H1 (cell line): Measurements from ENCODE around the gene CST6. TPM values are rescaled to one million over a fixed set of nuclear protein-coding genes. Genes with fewer than 3 reads are reported as not detected.

ENCODE experiments used
- HDAC2 ChIP-seq, 2 experiments: fragments of 300-600 bp in 1 of 2; sonication (generic) in 1 of 2; IDR thresholded peaks; 2 replicates each; pipeline ENCODE4 v1.6.1; 2011 to 2012; ENCODE audit warnings: low read depth in 2 of 2, low read length in 2 of 2, mild to moderate bottlenecking in 2 of 2, moderate library complexity in 2 of 2, borderline replicate concordance in 1 of 2, inconsistent platforms in 1 of 2
- NRF1 ChIP-seq: IDR thresholded peaks from 2 replicates; pipeline ENCODE4 v1.6.1; 2011; ENCODE audit warnings: mild to moderate bottlenecking, low read depth, low read length, improper control_type of control experiment
- polyA plus RNA-seq, 7 experiments: library from polyadenylated mRNA; depleted of rRNA in 3 of 7; stranded (reverse) in 5 of 7; unstranded in 2 of 7; fragments of >200 nt in 5 of 7; fragments of 200-250 nt in 2 of 7; gene quantifications; 1 replicate in 5 of 7; 2 replicates in 1 of 7; 4 replicates in 1 of 7; pipeline versions ENCODE4 v1.2.1 to v1.2.3, GENCODE V29; 2011 to 2013; ENCODE audit warnings: missing spikeins in 2 of 7, mixed read lengths in 2 of 7
- total RNA-seq: library from RNA; stranded (reverse); fragmentation: NEBNext Ultra II Directional; extraction: Animal tissue kit (Norgen Biotek cat#: 25700); gene quantifications from 2 replicates; pipeline ENCODE4 v1.2.1, GENCODE V29; 2021

CST6 gene
- total and polyA plus RNA-seq, 2 of the 8 experiments (the other 6 are each of a cell fraction or from before 2014, with no cell fraction given): 1.6 to 7.6 TPM

GRCh38 chr11:66011239-66011784 is 496 bp upstream of the CST6 start (continued):
- TF ChIP-seq NRF1 (no peak), HDAC2 (IDR thresholded peaks at IDR 0.05; ENCODE audit: borderline replicate concordance in 1 of 2, low read depth in 2 of 2, low read length in 2 of 2) (peak in 1 of 2 experiments; percentile 91; a peak in 1 of 4 replicates)
